NCI-H2196 treated with DMSO at 0.1 percent for 48 hours (cell line): ENCODE measurements around the gene NR2F2.

ENCODE experiments used
- DNase-seq: peaks from one replicate; lab custom pipeline; 2025; ENCODE audit not compliant: unreplicated experiment; lab: John Stamatoyannopoulos, UW

Gene NR2F2

GRCh38 chr15:96331144-96331944 is 844 bp downstream of the NR2F2 start:
- no peak for DNase-seq

- DNase-seq: no peak
Measured at GRCh38 chr15:96331945-96332636, 1.6 kb downstream of the NR2F2 start.

- DNase-seq: no peak
Measured at GRCh38 chr15:96332637-96333121, 2.2 kb downstream of the NR2F2 start.

GRCh38 chr15:96333131-96334016 is 2.9 kb downstream of the NR2F2 start:
- DNase-seq: no peak

- DNase-seq: no peak
Measured at GRCh38 chr15:96334017-96334704, 3.7 kb downstream of the NR2F2 start.

GRCh38 chr15:96334705-96335410 is 4.4 kb downstream of the NR2F2 start:
- DNase-seq: no peak

- DNase-seq: no peak
Measured at GRCh38 chr15:96335411-96336024, 5.0 kb downstream of the NR2F2 start.

- DNase-seq: no peak
Measured at GRCh38 chr15:96336108-96336595, 5.7 kb downstream of the NR2F2 start.

GRCh38 chr15:96336596-96337364 is 6.3 kb downstream of the NR2F2 start:
- DNase-seq: no peak

- no peak for DNase-seq
Measured at GRCh38 chr15:96337365-96338023, 7.0 kb downstream of the NR2F2 start.

GRCh38 chr15:96338074-96338765 is 7.7 kb downstream of the NR2F2 start:
- no peak for DNase-seq

- DNase-seq: no peak
Measured at GRCh38 chr15:96338766-96339618, 8.5 kb downstream of the NR2F2 start.

GRCh38 chr15:96339619-96340347 is 9.3 kb downstream of the NR2F2 start:
- DNase-seq: no peak

- DNase-seq: no peak
Measured at GRCh38 chr15:96340348-96340597, 9.8 kb downstream of the NR2F2 start.

GRCh38 chr15:96340598-96341512 is 10.4 kb downstream of the NR2F2 start:
- DNase-seq: no peak
